ENCODE data around the gene EPHB2.
A peak's percentile ranks its signal among the peaks of the same experiment; 100 is the strongest.

The EPHB2 gene

GRCh38 chr1:22884806-22885530, 174.3 kb downstream of the EPHB2 start:
- DNase-seq (ENCODE audit: low spot score) = no peak

- DNase-seq (ENCODE audit: low spot score) = no peak
Observed at GRCh38 chr1:22886211-22886610, 175.6 kb downstream of the EPHB2 start.

GRCh38 chr1:22887491-22887890, 176.9 kb downstream of the EPHB2 start:
- DNase-seq (ENCODE audit: low spot score) = no peak

- no peak for DNase-seq (ENCODE audit: low spot score)
Observed at GRCh38 chr1:22888320-22889075, 177.9 kb downstream of the EPHB2 start.

GRCh38 chr1:22889213-22889827, 178.7 kb downstream of the EPHB2 start:
- peak; percentile 27 for DNase-seq (ENCODE audit: low spot score)

- DNase-seq (ENCODE audit: low spot score) = no peak
Observed at GRCh38 chr1:22892789-22893188, 182.2 kb downstream of the EPHB2 start.

GRCh38 chr1:22893292-22893691, 182.7 kb downstream of the EPHB2 start:
- no peak for DNase-seq (ENCODE audit: low spot score)

- no peak for DNase-seq (ENCODE audit: low spot score)
Observed at GRCh38 chr1:22895357-22895756, 184.7 kb downstream of the EPHB2 start.

- no peak for DNase-seq (ENCODE audit: low spot score)
Observed at GRCh38 chr1:22896184-22896583, 185.5 kb downstream of the EPHB2 start.

- DNase-seq (ENCODE audit: low spot score) = no peak
Observed at GRCh38 chr1:22900451-22900850, 189.8 kb downstream of the EPHB2 start.

- no peak for DNase-seq (ENCODE audit: low spot score)
Observed at GRCh38 chr1:22903113-22903512, 192.5 kb downstream of the EPHB2 start.

- no peak for DNase-seq (ENCODE audit: low spot score)
Observed at GRCh38 chr1:22906968-22907367, 196.3 kb downstream of the EPHB2 start.

GRCh38 chr1:22907528-22907927, 196.9 kb downstream of the EPHB2 start:
- no peak for DNase-seq (ENCODE audit: low spot score)

GRCh38 chr1:22908880-22909426, 198.3 kb downstream of the EPHB2 start:
- no peak for DNase-seq (ENCODE audit: low spot score)

GRCh38 chr1:22910286-22910685, 199.6 kb downstream of the EPHB2 start:
- no peak for DNase-seq (ENCODE audit: low spot score)

GRCh38 chr1:22910986-22911651, 200.5 kb downstream of the EPHB2 start:
- DNase-seq (ENCODE audit: low spot score) = no peak

GRCh38 chr1:22912311-22912710, 201.7 kb downstream of the EPHB2 start:
- no peak for DNase-seq (ENCODE audit: low spot score)

- no peak for DNase-seq (ENCODE audit: low spot score)
Observed at GRCh38 chr1:22913421-22914141, 202.9 kb downstream of the EPHB2 start.

GRCh38 chr1:22914156-22914555, 203.5 kb downstream of the EPHB2 start:
- no peak for DNase-seq (ENCODE audit: low spot score)

GRCh38 chr1:22914633-22915217, 204.1 kb downstream of the EPHB2 start:
- no peak for DNase-seq (ENCODE audit: low spot score)

- DNase-seq (ENCODE audit: low spot score) = no peak
Observed at GRCh38 chr1:22915231-22915630, 204.6 kb downstream of the EPHB2 start.
